Lower lobe of right lung (tissue), 2 donors: ENCODE measurements around the gene CCDC107. TPM values are rescaled to one million over a fixed set of nuclear protein-coding genes. Genes with fewer than 3 reads are reported as not detected.

Experiments
- ATAC-seq, 2 donors: fragments of 200-7000 bp; cut with Tn5 transposase; one replicate each; pipeline ENCODE4 v1.9.1; 2020 to 2022; ENCODE audit warnings: mild to moderate bottlenecking in 2 of 2, moderate library complexity in 2 of 2
- DNase-seq: peaks from one replicate; pipeline ENCODE4 v3.0.0-alpha.2; 2020
- H3K27ac ChIP-seq: fragments of 200-600 bp; one replicate; pipeline ENCODE4 v1.8.0; 2022
- H3K27me3 ChIP-seq: fragments of 200-600 bp; one replicate; pipeline ENCODE4 v1.8.0; 2022; ENCODE audit warnings: low read depth
- H3K36me3 ChIP-seq: fragments of 200-600 bp; one replicate; pipeline ENCODE4 v1.8.0; 2022; ENCODE audit warnings: mild to moderate bottlenecking
- H3K4me1 ChIP-seq: fragments of 200-600 bp; one replicate; pipeline ENCODE4 v1.8.0; 2022
- H3K4me3 ChIP-seq: fragments of 200-600 bp; one replicate; pipeline ENCODE4 v1.8.0; 2022; ENCODE audit warnings: mild to moderate bottlenecking
- H3K9me3 ChIP-seq: fragments of 200-600 bp; one replicate; pipeline ENCODE4 v1.8.0; 2022
- CTCF ChIP-seq: fragments of 200-600 bp; IDR thresholded peaks from one replicate; pipeline ENCODE4 v1.8.0; 2022; ENCODE audit warnings: antibody characterized with exemption, mild to moderate bottlenecking
- intact Hi-C: fragments of 100-400 bp; cut with DNase I; formaldehyde crosslinking; loops from one replicate; pipeline ENCODE4 v1.11.0; 2022
- total RNA-seq: library from RNA; stranded (reverse); fragmentation: NEBNext Ultra II Directional; extraction: Animal tissue kit (Norgen Biotek cat#: 25700); gene quantifications from one replicate; pipeline ENCODE4 v1.2.1, GENCODE V29; 2021
- donor health status: DM: no; HTN: yes; CAD: no; lungs with severe emphysema.

The CCDC107 gene
- total RNA-seq, 1 donor from 2014 or later: 28.9 TPM

- no peaks in the 10 kb centered on the region for H3K27me3 ChIP-seq
- no peak for ATAC-seq
- no peak for TF ChIP-seq CTCF
- H3K9me3 ChIP-seq: no peaks in the 10 kb centered on the region
- H3K27ac ChIP-seq: no peak overlapping the region
- no peak overlapping the region for H3K4me3 ChIP-seq
- intact Hi-C loops: no loop called here
- peaks cover 100% of the 10 kb centered on the region for H3K36me3 ChIP-seq
- H3K4me1 ChIP-seq: peaks cover 11% of the 10 kb centered on the region
- no peak for DNase-seq
Measured at GRCh38 chr9:35700942-35701341, 42.9 kb downstream of the CCDC107 start.

GRCh38 chr9:35702696-35703095 lies 44.6 kb downstream of the CCDC107 start:
- no peak overlapping the region for H3K4me3 ChIP-seq
- ATAC-seq (no peak), DNase-seq (no peak)
- H3K9me3 ChIP-seq: no peaks in the 10 kb centered on the region
- no peak for TF ChIP-seq CTCF
- no peaks in the 10 kb centered on the region for H3K4me1 ChIP-seq
- no peaks in the 10 kb centered on the region for H3K27me3 ChIP-seq
- intact Hi-C loops: no loop called here
- H3K27ac ChIP-seq: no peak overlapping the region
- H3K36me3 ChIP-seq: peaks cover 100% of the 10 kb centered on the region

GRCh38 chr9:35703906-35704672 lies 46.0 kb downstream of the CCDC107 start:
- Histone ChIP-seq H3K27ac (no peak overlapping the region), H3K27me3 (no peaks in the 10 kb centered on the region), H3K36me3 (peaks cover 100% of the 10 kb centered on the region), H3K9me3 (no peaks in the 10 kb centered on the region), H3K4me1 (no peaks in the 10 kb centered on the region), H3K4me3 (no peak overlapping the region)
- ATAC-seq (no peak), DNase-seq (no peak)
- intact Hi-C loops: no loop called here
- no peak for TF ChIP-seq CTCF

GRCh38 chr9:35705372-35705771 lies 47.3 kb downstream of the CCDC107 start:
- Histone ChIP-seq H3K4me3 (no peak overlapping the region), H3K27ac (no peak overlapping the region), H3K4me1 (no peaks in the 10 kb centered on the region), H3K36me3 (peaks cover 100% of the 10 kb centered on the region), H3K9me3 (no peaks in the 10 kb centered on the region), H3K27me3 (no peaks in the 10 kb centered on the region)
- ATAC-seq (no peak), DNase-seq (no peak)
- intact Hi-C loops: no loop called here
- no peak for TF ChIP-seq CTCF

- ATAC-seq (no peak), DNase-seq (no peak)
- H3K27me3 ChIP-seq: no peaks in the 10 kb centered on the region
- H3K9me3 ChIP-seq: no peaks in the 10 kb centered on the region
- H3K36me3 ChIP-seq: peaks cover 100% of the 10 kb centered on the region
- intact Hi-C loops: no loop called here
- no peak for TF ChIP-seq CTCF
- no peak overlapping the region for H3K27ac ChIP-seq
- H3K4me3 ChIP-seq: no peak overlapping the region
- H3K4me1 ChIP-seq: no peaks in the 10 kb centered on the region
Measured at GRCh38 chr9:35705836-35706430, 47.8 kb downstream of the CCDC107 start.
